Endothelial cell of umbilical vein (primary cell): Measurements from ENCODE around the gene FUT7. TPM values are rescaled to one million over a fixed set of nuclear protein-coding genes. Genes with fewer than 3 reads are reported as not detected.

Source experiments
- BruUV-seq: library from RNA; stranded (reverse); fragments of 400-500 nt; replicated peaks from 2 replicates; lab custom pipeline; 2021; lab: Mats Ljungman, UMichigan
- CTCF ChIA-PET: fragments of 300-600, 350-600 bp; sonication (Branson Sonifier 250); formaldehyde crosslinking; loops from one replicate; lab custom pipeline; 2021; ENCODE audit warnings: antibody characterized with exemption, inconsistent platforms; lab: Charles Lee
- POLR2A ChIA-PET: fragments of 300-600, 350-600 bp; sonication (Branson Sonifier 250); formaldehyde crosslinking; loops from one replicate; lab custom pipeline; 2021; ENCODE audit warnings: antibody characterized with exemption, inconsistent platforms; lab: Charles Lee
- DNase-seq: peaks from one replicate; pipeline ENCODE4 v3.0.0-alpha.2; 2011; ENCODE audit warnings: low read depth, low spot score
- FAIRE-seq: peaks from 2 replicates; lab custom pipeline; 2011; peaks lifted over from hg19 to GRCh38; lab: Jason Lieb, UNC
- H2AFZ ChIP-seq: 2 replicates; pipeline ENCODE4 v1.6.0; 2012; ENCODE audit warnings: low read depth, low read length, control low read depth, inconsistent platforms
- H3K27ac ChIP-seq: 2 replicates; pipeline ENCODE4 v1.5.1; 2011; ENCODE audit warnings: low read depth, mild to moderate bottlenecking, control low read depth, low read length, moderate library complexity; ENCODE audit not compliant: insufficient read depth
- H3K27me3 ChIP-seq, 2 experiments: 2 replicates each; pipeline versions ENCODE4 v1.6.0 to v1.6.1; 2011; ENCODE audit warnings: low read length in 2 of 2, mixed read lengths in 1 of 2; ENCODE audit not compliant: control insufficient read depth in 2 of 2, insufficient read depth in 2 of 2
- H3K36me3 ChIP-seq, 2 experiments: 2 replicates in 1 of 2; 3 replicates in 1 of 2; pipeline ENCODE4 v1.5.1; 2011; ENCODE audit warnings: low read length in 2 of 2, mild to moderate bottlenecking in 1 of 2, moderate library complexity in 1 of 2; ENCODE audit not compliant: control insufficient read depth in 2 of 2, insufficient read depth in 2 of 2; ENCODE audit errors: extremely low read depth in 1 of 2
- H3K4me1 ChIP-seq: 3 replicates; pipeline ENCODE4 v1.5.1; 2011; ENCODE audit warnings: mild to moderate bottlenecking, low read length; ENCODE audit not compliant: control insufficient read depth, insufficient read depth; ENCODE audit errors: extremely low read depth
- H3K4me2 ChIP-seq: 2 replicates; pipeline ENCODE4 v1.6.1; 2011; ENCODE audit warnings: low read length, control low read depth, mixed read lengths; ENCODE audit not compliant: insufficient read depth
- H3K4me3 ChIP-seq, 3 experiments: fragments of 200-600 bp in 1 of 3; sonication (generic), shearing (Covaris generic) in 1 of 3; replicated peaks in 1 of 3; 2 replicates each; pipeline ENCODE4 v1.5.1; 2011 to 2016; ENCODE audit warnings: control low read depth in 3 of 3, low read length in 3 of 3, mild to moderate bottlenecking in 2 of 3, inconsistent platforms in 1 of 3, low read depth in 1 of 3, moderate library complexity in 1 of 3; ENCODE audit not compliant: insufficient read depth in 1 of 3
- H3K79me2 ChIP-seq: 2 replicates; pipeline ENCODE4 v1.6.0; 2012; ENCODE audit warnings: low read length, inconsistent platforms; ENCODE audit not compliant: control insufficient read depth, insufficient read depth
- H3K9ac ChIP-seq: replicated peaks from 2 replicates; pipeline ENCODE3; 2011; ENCODE audit warnings: low read length, control low read depth; ENCODE audit not compliant: insufficient read depth; ENCODE audit errors: extremely low read depth
- H3K9me1 ChIP-seq: replicated peaks from 3 replicates; pipeline ENCODE4 v1.6.0; 2011; ENCODE audit warnings: mild to moderate bottlenecking, low read length; ENCODE audit not compliant: control insufficient read depth, insufficient read depth; ENCODE audit errors: extremely low read depth
- H3K9me3 ChIP-seq: replicated peaks from 2 replicates; pipeline ENCODE4 v1.5.1; 2012; ENCODE audit warnings: low read length, inconsistent platforms; ENCODE audit not compliant: control insufficient read depth, insufficient read depth
- H4K20me1 ChIP-seq: replicated peaks from 2 replicates; pipeline ENCODE3; 2011; ENCODE audit warnings: mild to moderate bottlenecking, low read length; ENCODE audit not compliant: control insufficient read depth, insufficient read depth; ENCODE audit errors: extremely low read depth
- EZH2 ChIP-seq: IDR thresholded peaks from 2 replicates; pipeline ENCODE4 v1.6.1; 2012; ENCODE audit warnings: borderline replicate concordance, low read depth, mild to moderate bottlenecking, moderate library complexity, low read length, inconsistent platforms; ENCODE audit not compliant: severe bottlenecking
- FOS ChIP-seq: IDR thresholded peaks from 2 replicates; pipeline ENCODE4 v1.6.1; 2011; ENCODE audit warnings: mild to moderate bottlenecking, low read length, moderate library complexity, borderline replicate concordance; ENCODE audit not compliant: insufficient read depth
- GATA2 ChIP-seq: IDR thresholded peaks from 2 replicates; pipeline ENCODE4 v1.7.0; 2011; ENCODE audit warnings: low read depth, mild to moderate bottlenecking, moderate library complexity, mixed read lengths, low read length; ENCODE audit not compliant: insufficient read length, insufficient read depth
- JUN ChIP-seq: IDR thresholded peaks from 2 replicates; pipeline ENCODE4 v1.6.1; 2011; ENCODE audit warnings: borderline replicate concordance, low read depth; ENCODE audit not compliant: insufficient read length, insufficient read depth
- MAX ChIP-seq: IDR thresholded peaks from 2 replicates; pipeline ENCODE4 v1.6.1; 2011; ENCODE audit not compliant: insufficient read depth, insufficient read length
- MYC ChIP-seq: IDR thresholded peaks from one replicate; pipeline ENCODE4 v1.6.1; 2011; ENCODE audit warnings: mild to moderate bottlenecking, low read depth, low read length
- POLR2A ChIP-seq: IDR thresholded peaks from 2 replicates; pipeline ENCODE4 v1.6.1; 2012; ENCODE audit warnings: low read depth, mild to moderate bottlenecking, control low read depth, low read length
- POLR2AphosphoS5 ChIP-seq: IDR thresholded peaks from 2 replicates; pipeline ENCODE4 v1.6.1; 2012; ENCODE audit warnings: low read depth, mild to moderate bottlenecking, control low read depth, low read length, moderate library complexity; ENCODE audit not compliant: insufficient read depth
- dilution Hi-C: fragments of 300-500 bp; cut with MboI; formaldehyde crosslinking; loops from one replicate; pipeline ENCODE4 v1.15.0; 2019; ENCODE audit warnings: low sequenced_read_pairs; ENCODE audit not compliant: extremely low pct_ligation_motif_present
- intact Hi-C: fragments of 100-400 bp; cut with micrococcal nuclease; formaldehyde crosslinking; loops from one replicate; pipeline ENCODE4 v1.10.0; 2022
- polyA plus RNA-seq, 4 experiments: library from polyadenylated mRNA; depleted of rRNA in 3 of 4; stranded (reverse) in 3 of 4; unstranded in 1 of 4; fragments of >200 nt; gene quantifications; 2 replicates each; pipeline versions ENCODE4 v1.2.1 to v1.2.3, GENCODE V29; 2011 to 2012; ENCODE audit warnings: missing spikeins in 1 of 4
- total RNA-seq: library from RNA; stranded (reverse); gene quantifications from 2 replicates; pipeline ENCODE4 v1.2.3, GENCODE V29; 2021
- TF ChIP-seq, protein P1 (sequence below), 2 donors: IDR thresholded peaks; 1 replicate in 1 of 2; 2 replicates in 1 of 2; pipeline ENCODE4 v1.5.1; 2011; ENCODE audit warnings: low read length in 2 of 2, mild to moderate bottlenecking in 2 of 2, moderate library complexity in 2 of 2, control low read depth in 1 of 2, inconsistent platforms in 1 of 2, low read depth in 1 of 2; ENCODE audit not compliant: insufficient read depth in 1 of 2; ENCODE audit errors: extremely low read depth in 1 of 2

FUT7 gene
- total and polyA plus RNA-seq, 2 donors (not counting 3 experiments of a cell fraction or from before 2014, with no cell fraction given), result not detected

- Histone ChIP-seq H2AFZ (no peak overlapping the region), H3K9me1 (no peaks in the 10 kb centered on the region), H3K36me3 (no peaks in the 10 kb centered on the region), H3K27me3 (no peaks in the 10 kb centered on the region), H3K9ac (no peak overlapping the region), H3K4me3 (no peak overlapping the region), H4K20me1 (no peaks in the 10 kb centered on the region), H3K4me1 (peaks cover 8% of the 10 kb centered on the region), H3K9me3 (no peaks in the 10 kb centered on the region), H3K27ac (no peak overlapping the region), H3K79me2 (no peaks in the 10 kb centered on the region), H3K4me2 (no peak overlapping the region)
- POLR2A ChIA-PET, result no interaction called here
- dilution Hi-C loops (no loop called here), intact Hi-C loops (no loop called here)
- no peak for TF ChIP-seq POLR2AphosphoS5
- no peak for TF ChIP-seq MAX
- TF ChIP-seq JUN, result no peak
- no peak for TF ChIP-seq EZH2
- no peak for TF ChIP-seq POLR2A
- no peak for TF ChIP-seq GATA2
- TF ChIP-seq MYC, result no peak
- TF ChIP-seq FOS, result no peak
- TF ChIP-seq, protein P1, sequence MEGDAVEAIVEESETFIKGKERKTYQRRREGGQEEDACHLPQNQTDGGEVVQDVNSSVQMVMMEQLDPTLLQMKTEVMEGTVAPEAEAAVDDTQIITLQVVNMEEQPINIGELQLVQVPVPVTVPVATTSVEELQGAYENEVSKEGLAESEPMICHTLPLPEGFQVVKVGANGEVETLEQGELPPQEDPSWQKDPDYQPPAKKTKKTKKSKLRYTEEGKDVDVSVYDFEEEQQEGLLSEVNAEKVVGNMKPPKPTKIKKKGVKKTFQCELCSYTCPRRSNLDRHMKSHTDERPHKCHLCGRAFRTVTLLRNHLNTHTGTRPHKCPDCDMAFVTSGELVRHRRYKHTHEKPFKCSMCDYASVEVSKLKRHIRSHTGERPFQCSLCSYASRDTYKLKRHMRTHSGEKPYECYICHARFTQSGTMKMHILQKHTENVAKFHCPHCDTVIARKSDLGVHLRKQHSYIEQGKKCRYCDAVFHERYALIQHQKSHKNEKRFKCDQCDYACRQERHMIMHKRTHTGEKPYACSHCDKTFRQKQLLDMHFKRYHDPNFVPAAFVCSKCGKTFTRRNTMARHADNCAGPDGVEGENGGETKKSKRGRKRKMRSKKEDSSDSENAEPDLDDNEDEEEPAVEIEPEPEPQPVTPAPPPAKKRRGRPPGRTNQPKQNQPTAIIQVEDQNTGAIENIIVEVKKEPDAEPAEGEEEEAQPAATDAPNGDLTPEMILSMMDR (IDR thresholded peaks at IDR 0.05; ENCODE audit: extremely low read depth in 1 of 2, insufficient read depth in 1 of 2, low read depth in 1 of 2, low read length in 2 of 2), result no peak
- CTCF ChIA-PET, result no interaction called here
- FAIRE-seq (no peak), DNase-seq (no peak)
- BruUV-seq, result no TSS peak
Observed at GRCh38 chr9:137032858-137033257, 970 bp upstream of the FUT7 start.
